PC-9 (cell line): ENCODE data around the gene CAPZA1.

Source experiments
- CTCF ChIP-seq: fragments of 200-600 bp; sonication (generic); conservative IDR thresholded peaks from 2 replicates; pipeline ENCODE4 v1.6.1; 2017; ENCODE audit warnings: mixed run types, antibody characterized with exemption, mild to moderate bottlenecking, moderate library complexity
- EZH2 ChIP-seq: fragments of 200-600 bp; sonication (generic); IDR thresholded peaks from 2 replicates; pipeline ENCODE4 v1.8.0; 2017; ENCODE audit warnings: antibody characterized with exemption, low read depth

GRCh38 chr1:112594208-112594876, 25.3 kb upstream of the CAPZA1 start:
- TF ChIP-seq CTCF: no peak
- TF ChIP-seq EZH2: no peak
